Urinary bladder (tissue), 4 donors: ENCODE data around the gene NRIP1. TPM values are rescaled to one million over a fixed set of nuclear protein-coding genes. Genes with fewer than 3 reads are reported as not detected.

Source experiments
- DNase-seq: peaks from one replicate; pipeline ENCODE4 v3.0.0-alpha.2; 2015; ENCODE audit errors: extremely low spot score
- H3K27ac ChIP-seq: one replicate; pipeline ENCODE4 v1.5.1; 2013; ENCODE audit warnings: low read depth, mild to moderate bottlenecking, moderate library complexity
- H3K36me3 ChIP-seq: one replicate; pipeline ENCODE4 v1.6.1; 2013; ENCODE audit warnings: mild to moderate bottlenecking, moderate library complexity; ENCODE audit not compliant: insufficient read depth
- H3K4me1 ChIP-seq: one replicate; pipeline ENCODE4 v1.6.1; 2013; ENCODE audit warnings: mild to moderate bottlenecking, moderate library complexity; ENCODE audit not compliant: insufficient read depth
- H3K4me3 ChIP-seq: one replicate; pipeline ENCODE4 v1.5.1; 2013; ENCODE audit warnings: low read depth, low read length
- WGBS: extraction: QIAGEN DNeasy Blood & Tissue Kit; methylation state at CpG from one replicate; pipeline ENCODE4 v1.1.7; 2013; 5-methylcytosine and 5-hydroxymethylcytosine counted together
- polyA plus RNA-seq: library from polyadenylated mRNA; stranded (reverse); fragments of 200-250 nt; gene quantifications from one replicate; pipeline ENCODE4 v1.2.3, GENCODE V29; 2013
- total RNA-seq: library from RNA; depleted of rRNA; stranded (reverse); fragments of >200 nt; gene quantifications from one replicate; pipeline ENCODE4 v1.2.3, GENCODE V29; 2014
- donor health status: healthy with polysubstance abuse.
- donor health status: healthy.

The NRIP1 gene
- total and polyA plus RNA-seq, 2 donors, result 11.2 to 104 TPM

DNA sequence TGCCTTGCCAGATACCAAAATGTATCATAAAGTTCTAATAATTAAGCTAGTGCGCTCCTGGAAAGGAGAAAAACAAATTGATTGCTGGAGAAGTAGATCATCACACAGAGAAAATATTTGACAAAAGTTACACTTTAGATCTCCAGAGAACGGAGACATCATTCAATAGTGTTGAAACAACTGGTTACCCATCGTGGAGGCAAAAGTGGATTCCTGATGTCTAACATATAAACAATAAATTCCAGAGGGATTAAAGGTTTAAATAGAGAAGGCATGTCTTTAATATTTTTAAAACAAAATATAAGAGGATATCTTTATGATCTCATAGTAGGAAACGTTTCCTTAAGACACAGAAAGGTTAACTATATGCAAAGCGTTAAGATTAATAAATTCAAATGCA, 41.0 kb downstream of the NRIP1 start:
- DNase-seq, result no peak
- 44% methylated on average over 5 of the region's 5 CpGs for whole genome bisulfite sequencing
- H3K27ac ChIP-seq, result no peak overlapping the region
- no peaks in the 10 kb centered on the region for H3K36me3 ChIP-seq
- no peaks in the 10 kb centered on the region for H3K4me1 ChIP-seq
- no peak overlapping the region for H3K4me3 ChIP-seq

DNA sequence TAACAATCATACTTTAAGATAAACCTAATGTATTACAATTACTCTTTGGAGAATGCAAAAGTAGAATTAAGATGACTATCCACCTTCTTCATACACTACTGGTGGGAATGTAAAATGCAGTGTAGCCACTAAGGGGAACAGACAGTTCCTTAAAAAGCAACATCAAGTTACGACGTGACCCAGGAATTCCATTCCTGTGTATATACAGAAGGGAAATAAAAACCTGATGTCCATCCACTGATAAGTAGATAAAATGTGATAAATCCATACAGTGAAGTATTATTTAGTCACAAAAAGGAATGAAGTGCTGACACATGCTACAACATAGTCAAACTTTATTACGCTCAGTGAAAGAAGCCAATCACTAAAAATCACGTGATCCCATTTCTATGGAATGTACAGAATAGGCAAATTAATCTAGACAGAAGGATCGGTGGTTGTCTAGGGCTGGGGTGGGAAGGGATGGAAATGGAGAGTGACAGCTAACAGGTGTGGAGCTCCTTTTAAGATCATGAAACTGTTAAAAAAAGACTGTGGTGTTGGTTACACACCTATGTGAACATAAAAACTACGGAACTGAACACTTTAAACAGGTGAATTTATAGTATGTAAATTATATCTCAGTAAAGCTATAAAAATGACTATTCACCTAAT, 42.1 kb downstream of the NRIP1 start:
- no peak overlapping the region for H3K27ac ChIP-seq
- DNase-seq, result no peak
- no peaks in the 10 kb centered on the region for H3K4me1 ChIP-seq
- WGBS, result 75% methylated on average over 6 of the region's 6 CpGs
- no peaks in the 10 kb centered on the region for H3K36me3 ChIP-seq
- no peak overlapping the region for H3K4me3 ChIP-seq

DNA sequence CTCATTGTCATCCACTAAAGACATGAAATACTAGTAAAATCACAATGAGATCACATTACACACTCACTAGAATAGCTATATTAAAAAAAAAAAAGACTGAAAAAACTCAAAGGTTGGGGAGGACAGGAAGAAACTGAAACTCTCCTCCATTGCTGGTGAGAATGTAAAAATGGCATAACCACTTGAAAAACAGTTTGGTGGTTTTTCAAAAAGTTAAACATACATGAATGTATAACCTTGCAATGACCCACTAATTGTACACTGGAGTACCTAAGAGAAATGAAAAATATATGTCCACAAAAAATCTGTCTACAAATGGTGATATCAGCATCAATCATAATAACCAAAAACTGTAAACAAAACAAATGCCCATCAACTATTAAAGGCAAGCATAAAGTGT, 44.0 kb downstream of the NRIP1 start:
- no peak overlapping the region for H3K27ac ChIP-seq
- DNase-seq, result no peak
- H3K36me3 ChIP-seq, result no peaks in the 10 kb centered on the region
- H3K4me1 ChIP-seq, result no peaks in the 10 kb centered on the region
- no peak overlapping the region for H3K4me3 ChIP-seq

DNA sequence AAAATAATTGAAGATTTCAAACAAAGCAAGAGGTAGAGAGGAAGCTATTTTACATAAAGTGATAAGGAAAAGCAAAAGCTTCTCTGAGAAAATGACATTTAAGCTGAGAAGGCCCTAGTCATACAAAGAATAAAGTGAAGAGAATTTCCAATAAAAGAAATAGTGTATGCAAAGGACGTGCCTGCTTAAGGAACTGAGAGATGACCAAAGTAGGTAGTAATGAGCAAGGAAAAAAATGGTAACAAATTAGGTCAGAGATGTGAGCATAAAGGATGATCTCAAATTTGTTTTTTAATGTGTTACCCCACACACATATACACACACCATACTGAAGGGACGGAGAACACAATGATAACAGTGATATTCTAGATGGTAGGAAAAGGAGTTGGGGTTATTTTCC, 46.4 kb downstream of the NRIP1 start:
- DNase-seq, result no peak
- H3K4me1 ChIP-seq, result no peaks in the 10 kb centered on the region

DNA sequence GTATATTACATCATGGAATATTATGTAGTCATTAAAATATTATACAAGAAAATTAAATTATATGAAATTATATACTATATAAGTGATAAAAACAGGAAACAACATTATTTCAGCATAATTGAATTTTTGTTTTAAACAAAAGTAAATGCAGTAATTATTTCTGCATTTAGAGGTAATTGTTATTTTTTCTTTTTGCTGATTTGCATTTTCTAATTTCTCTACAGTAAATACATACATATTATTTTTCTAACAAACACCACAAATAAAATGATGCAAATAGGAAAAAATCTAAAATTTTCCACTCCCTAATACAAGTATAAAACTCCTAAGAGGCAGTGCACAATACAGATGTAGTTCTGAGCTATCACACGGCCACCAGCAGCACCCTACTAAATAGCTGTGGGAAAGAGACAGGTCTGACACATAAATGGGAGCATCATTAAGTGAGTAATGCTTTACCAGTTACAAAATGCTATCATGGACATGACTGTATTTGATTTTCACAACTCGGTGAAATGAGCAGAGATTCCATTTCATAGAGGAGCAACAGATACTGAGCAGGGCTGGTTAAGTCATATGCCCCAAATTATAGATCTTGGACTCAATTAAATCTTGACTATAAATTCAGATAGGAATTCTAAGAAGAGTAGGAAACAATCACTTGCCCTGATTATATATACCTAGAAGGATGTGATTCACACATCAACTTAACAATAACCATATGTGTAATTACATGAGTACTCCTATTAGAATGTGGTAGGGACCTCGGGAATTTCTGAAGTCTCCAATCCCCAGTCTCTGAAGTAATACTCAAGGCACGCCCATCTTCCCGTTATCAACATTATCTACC, 49.0 kb downstream of the NRIP1 start:
- whole genome bisulfite sequencing, result 87% methylated on average over 5 of the region's 5 CpGs
- Histone ChIP-seq H3K27ac (no peak overlapping the region), H3K36me3 (no peaks in the 10 kb centered on the region), H3K4me1 (no peaks in the 10 kb centered on the region), H3K4me3 (no peak overlapping the region)
- no peak for DNase-seq

More for the DNA sequence above, 46.4 kb downstream of the NRIP1 start:
- no peaks in the 10 kb centered on the region for H3K36me3 ChIP-seq
- WGBS, result 77% methylated on average over 2 of the region's 2 CpGs
- H3K4me3 ChIP-seq, result no peak overlapping the region
- no peak overlapping the region for H3K27ac ChIP-seq

DNA sequence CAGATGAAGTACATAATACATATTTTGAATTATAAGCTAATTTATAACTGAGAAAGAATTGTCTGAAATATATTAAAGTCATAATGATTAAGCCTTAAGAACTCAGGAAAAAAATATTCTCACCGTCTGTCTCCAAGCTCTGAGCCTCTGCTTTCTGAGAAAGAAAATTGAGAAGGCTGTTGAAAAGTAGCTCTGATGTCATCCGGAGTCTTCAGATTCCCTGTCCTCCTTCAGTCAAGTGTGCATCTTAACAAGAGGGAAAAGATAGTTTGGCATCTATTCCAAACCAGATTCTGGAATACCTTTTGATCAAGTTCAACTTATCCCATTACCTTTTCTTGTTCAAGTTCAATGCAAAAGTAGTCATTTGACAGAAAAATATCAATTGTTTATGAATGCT, 50.6 kb downstream of the NRIP1 start:
- Histone ChIP-seq H3K27ac (no peak overlapping the region), H3K4me1 (no peaks in the 10 kb centered on the region), H3K4me3 (no peak overlapping the region), H3K36me3 (no peaks in the 10 kb centered on the region)
- DNase-seq, result no peak
- WGBS, result 65% methylated on average over 2 of the region's 2 CpGs

DNA sequence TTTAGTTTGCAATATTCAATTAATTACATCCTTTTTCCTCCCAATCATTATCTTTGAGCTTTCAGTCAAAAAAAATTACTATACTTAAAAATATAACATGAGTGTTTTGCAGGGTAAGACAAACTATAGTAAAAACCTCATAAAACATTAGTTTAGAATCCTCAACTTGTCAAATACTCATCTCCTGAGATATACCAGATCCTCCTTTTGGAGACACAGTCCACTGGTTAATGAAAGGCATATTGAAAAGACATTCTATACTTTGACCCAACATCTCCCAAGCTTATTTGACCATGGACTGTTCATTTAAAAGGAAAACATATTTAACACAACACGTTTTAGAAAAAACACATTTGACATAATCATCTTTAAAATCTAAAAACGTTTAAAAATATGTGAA, 52.8 kb downstream of the NRIP1 start:
- H3K36me3 ChIP-seq, result peaks cover 2% of the 10 kb centered on the region
- DNase-seq, result no peak
- no peak overlapping the region for H3K4me3 ChIP-seq

DNA sequence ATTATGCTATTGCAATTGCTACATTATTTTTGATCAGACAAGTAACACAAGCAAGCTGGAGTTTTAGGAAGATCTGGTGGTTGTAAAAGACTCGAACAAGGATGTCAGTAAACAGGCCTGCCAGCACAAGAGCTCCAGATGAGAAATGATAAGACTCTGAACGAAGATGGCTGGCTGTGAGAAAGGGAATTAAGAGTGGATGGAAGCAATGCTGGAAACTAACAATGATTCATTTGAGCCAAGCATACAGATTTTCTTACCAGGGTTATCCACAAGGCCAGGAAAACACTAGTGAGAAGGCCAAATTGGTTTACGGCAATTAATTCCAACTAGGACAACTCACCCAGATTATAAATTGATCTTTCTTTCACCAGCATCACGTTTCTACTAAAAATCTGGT, 54.2 kb downstream of the NRIP1 start:
- peaks cover 2% of the 10 kb centered on the region for H3K36me3 ChIP-seq
- WGBS, result 59% methylated on average over 4 of the region's 4 CpGs
- no peak for DNase-seq
- H3K4me1 ChIP-seq, result peaks cover 1% of the 10 kb centered on the region
- no peak overlapping the region for H3K27ac ChIP-seq
- H3K4me3 ChIP-seq, result no peak overlapping the region

More for the DNA sequence above, 52.8 kb downstream of the NRIP1 start:
- no peak overlapping the region for H3K27ac ChIP-seq
- peaks cover 1% of the 10 kb centered on the region for H3K4me1 ChIP-seq
- 65% methylated on average over 2 of the region's 2 CpGs for WGBS

DNA sequence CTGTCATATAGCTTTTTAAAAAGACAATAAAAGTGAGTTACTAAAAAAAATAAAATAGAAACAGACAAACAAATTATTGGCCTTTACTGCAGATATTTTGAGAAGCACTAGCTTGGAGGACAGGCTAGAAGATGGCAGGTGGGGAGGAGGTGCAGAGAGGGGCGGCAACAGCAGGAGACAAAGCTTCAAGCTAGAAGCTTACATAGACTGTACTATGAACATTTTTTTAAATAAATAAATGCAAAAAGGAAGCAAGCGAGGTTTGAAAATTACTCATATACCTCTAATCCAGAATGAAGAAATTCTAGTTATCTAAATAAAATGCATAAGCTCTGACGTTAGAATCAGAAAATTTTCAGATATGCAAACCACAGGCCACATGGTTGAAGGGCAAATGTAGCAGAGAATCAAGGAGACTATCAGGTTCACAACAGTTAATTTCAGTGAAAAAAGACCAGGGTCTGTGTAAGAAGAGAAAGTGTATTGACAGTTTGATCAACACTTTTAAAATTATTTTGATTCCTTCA, 54.9 kb downstream of the NRIP1 start:
- no peak for DNase-seq
- H3K27ac ChIP-seq, result no peak overlapping the region
- peaks cover 1% of the 10 kb centered on the region for H3K4me1 ChIP-seq
- no peak overlapping the region for H3K4me3 ChIP-seq
- 81% methylated on average over 3 of the region's 3 CpGs for WGBS
- peaks cover 2% of the 10 kb centered on the region for H3K36me3 ChIP-seq

DNA sequence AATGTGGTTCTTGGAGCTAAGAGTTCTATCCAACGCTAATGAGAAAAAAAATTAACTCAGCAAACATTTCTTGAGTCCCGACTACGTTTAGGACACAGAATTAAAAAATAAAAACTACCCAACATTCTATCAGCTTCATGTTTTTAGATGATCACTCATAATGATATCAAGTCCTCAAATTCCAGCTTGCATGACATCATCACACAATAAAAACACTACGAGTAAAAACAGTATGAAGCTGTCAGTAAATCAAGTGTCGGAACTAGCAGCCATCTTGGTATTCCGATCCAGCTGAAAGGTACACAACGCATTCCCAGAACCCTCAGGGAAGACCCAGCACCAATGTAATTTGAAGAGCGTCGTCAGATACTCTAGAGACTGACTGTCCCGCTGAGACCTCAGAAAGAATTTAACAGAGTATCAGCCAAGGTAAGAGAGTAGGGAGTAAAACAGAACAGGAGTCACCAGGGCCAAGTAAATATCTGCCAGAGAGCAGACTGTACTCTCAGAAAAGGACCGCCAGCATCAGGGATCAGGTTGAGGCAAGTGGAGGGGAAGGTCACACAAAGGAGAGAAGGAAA, 57.0 kb downstream of the NRIP1 start:
- Histone ChIP-seq H3K4me1 (peaks cover 1% of the 10 kb centered on the region), H3K27ac (no peak overlapping the region), H3K36me3 (peaks cover 2% of the 10 kb centered on the region), H3K4me3 (no peak overlapping the region)
- 97% methylated on average over 11 of the region's 11 CpGs for WGBS
- DNase-seq, result no peak

DNA sequence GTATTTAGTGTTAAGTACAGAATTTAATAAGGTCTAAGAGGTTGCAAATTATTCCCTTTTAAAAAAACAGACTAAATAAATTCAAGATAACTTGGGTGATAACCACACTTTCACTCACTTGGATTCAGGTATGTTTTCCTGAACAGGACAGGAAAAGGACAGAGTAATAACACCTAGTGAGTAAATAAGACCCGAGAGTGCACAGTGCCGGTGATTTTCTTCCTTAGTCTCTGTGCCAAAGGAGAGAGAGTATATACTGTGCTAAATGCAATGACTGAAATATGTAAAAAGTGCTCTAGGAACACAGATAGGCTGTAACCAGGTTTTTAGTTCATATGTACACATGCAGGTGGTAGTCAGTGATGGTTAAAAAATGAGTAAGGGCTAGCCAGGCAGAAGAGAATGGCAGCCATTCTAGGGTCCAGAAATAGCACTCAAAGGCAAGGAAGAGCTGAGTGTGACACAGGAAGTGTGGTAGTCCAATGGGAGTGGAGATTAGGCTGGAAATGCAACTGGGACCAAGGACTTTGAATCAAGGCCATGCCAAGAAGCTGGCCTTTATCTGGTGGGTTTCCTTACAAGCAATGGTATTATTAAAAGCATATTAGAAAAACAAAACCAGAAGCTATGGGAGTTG, 58.1 kb downstream of the NRIP1 start:
- peaks cover 1% of the 10 kb centered on the region for H3K4me1 ChIP-seq
- H3K4me3 ChIP-seq, result no peak overlapping the region
- H3K27ac ChIP-seq, result no peak overlapping the region

DNA sequence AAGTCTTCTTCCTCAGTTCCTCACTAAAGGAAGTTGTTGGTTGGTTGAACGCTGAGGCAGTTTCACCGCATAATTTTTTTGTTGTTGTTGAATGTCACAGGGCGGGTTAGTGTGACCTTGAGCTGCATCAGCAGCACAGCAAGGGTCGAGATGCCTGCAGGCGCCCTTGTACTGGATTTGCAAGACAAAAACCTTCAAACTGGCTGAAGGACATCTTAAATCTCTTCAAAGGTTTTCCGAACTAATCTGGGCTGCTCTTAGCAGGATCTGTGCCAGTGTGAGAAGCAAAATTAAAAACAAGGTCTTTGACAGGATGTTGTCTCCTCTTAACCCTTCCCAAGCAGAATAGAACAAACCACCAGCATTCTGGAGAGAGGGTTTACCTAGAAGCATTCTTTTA, 59.4 kb downstream of the NRIP1 start:
- Histone ChIP-seq H3K36me3 (peaks cover 2% of the 10 kb centered on the region), H3K4me3 (no peak overlapping the region), H3K4me1 (peaks cover 1% of the 10 kb centered on the region), H3K27ac (no peak overlapping the region)
- WGBS, result 20% methylated on average over 6 of the region's 6 CpGs
- DNase-seq, result no peak

More for the DNA sequence above, 58.1 kb downstream of the NRIP1 start:
- 71% methylated on average over 2 of the region's 2 CpGs for WGBS
- peaks cover 2% of the 10 kb centered on the region for H3K36me3 ChIP-seq
- no peak for DNase-seq

DNA sequence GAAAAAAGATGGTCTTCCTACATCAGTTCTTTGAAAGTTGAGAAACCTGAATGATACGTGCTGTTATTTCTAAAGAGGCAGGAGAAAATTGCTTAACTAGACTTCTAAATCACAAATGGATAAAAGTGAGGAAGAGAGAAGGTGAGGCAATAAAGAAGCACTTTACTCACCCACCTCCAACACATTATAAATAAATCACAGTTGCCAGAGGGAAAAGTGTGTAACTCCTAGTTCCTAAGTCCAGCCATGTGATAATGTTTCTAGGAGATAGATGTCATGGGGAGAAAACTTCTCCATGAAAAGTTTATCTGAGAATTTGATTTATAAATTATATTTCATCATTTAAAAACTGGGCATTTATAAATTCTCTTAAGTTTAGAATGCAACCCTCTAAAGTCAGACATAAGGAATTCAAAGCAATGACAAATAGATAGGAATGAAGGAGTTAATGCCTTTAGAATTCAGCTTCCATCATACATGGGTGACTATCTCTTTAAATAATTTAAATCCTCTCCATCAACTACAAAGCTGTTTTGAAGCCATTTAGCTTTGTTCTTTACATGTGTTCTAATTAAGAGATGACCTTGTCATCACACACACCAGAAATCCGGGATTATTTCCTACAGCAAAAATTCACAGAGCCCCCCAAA, 60.0 kb downstream of the NRIP1 start:
- Histone ChIP-seq H3K36me3 (peaks cover 2% of the 10 kb centered on the region), H3K4me1 (peaks cover 1% of the 10 kb centered on the region), H3K4me3 (no peak overlapping the region), H3K27ac (no peak overlapping the region)
- WGBS, result 55% methylated on average over 2 of the region's 2 CpGs
- DNase-seq, result no peak
